ENCODE measurements around the gene THEMIS. TPM values are rescaled to one million over a fixed set of nuclear protein-coding genes. Genes with fewer than 3 reads are reported as not detected.

THEMIS gene
- total and polyA plus RNA-seq, 2 of the 4 experiments (the other 2 are of a cell fraction): not detected

DNA sequence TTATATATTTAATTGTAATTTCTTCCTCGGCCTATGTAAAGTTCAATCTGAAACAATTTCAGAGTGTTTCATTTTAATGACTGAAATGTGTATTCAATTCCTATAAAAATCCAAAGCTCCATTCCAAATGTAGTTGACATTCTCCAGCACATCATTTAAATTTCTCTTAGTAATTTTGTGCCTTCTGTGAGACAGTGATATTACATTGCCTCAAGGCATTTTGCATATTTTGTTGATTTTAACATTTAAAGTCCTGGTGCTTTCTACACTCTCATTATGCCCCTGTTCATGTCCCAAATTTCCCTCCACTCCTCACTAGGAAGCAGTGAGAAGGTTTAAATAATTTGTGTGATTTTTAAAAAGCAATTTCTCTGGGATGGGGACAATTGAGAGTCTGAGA, 34.1 kb upstream of the THEMIS start:
- in situ Hi-C loops (cut with MboI; ENCODE audit: low sequenced_read_pairs): no loop called here
- no CpG with 5 or more reads among the region's 1 CpG for WGBS, 2 experiments (ENCODE audit: extremely low coverage in 2 of 2, insufficient read length in 1 of 2)
- BruUV-seq (replicated peaks): no TSS peak

More for the DNA sequence above, 34.1 kb upstream of the THEMIS start:
- ChIA-PET CTCF (no interaction called here), POLR2A (ENCODE audit: unreplicated experiment) (no interaction called here)
- no peak overlapping the region for H3K23ac ChIP-seq (ENCODE audit: low read depth, low read length)
- TF ChIP-seq RFX5 (IDR thresholded peaks at IDR 0.05; ENCODE audit: low read depth, low read length) (no peak), CEBPB (IDR thresholded peaks at IDR 0.05; ENCODE audit: low read depth, low read length) (no peak), SMC3 (IDR thresholded peaks at IDR 0.05; ENCODE audit: low read depth, low read length) (no peak)
- H2BK15ac ChIP-seq (ENCODE audit: low read depth, low read length): no peak overlapping the region
- ATAC-seq (ENCODE audit: low read depth) (no peak), DNase-seq (no peak)
- no peaks in the 10 kb centered on the region for H4K20me1 ChIP-seq (ENCODE audit: insufficient read depth, low read length)
- peaks cover 5% of the 10 kb centered on the region for H3K9me3 ChIP-seq (ENCODE audit: control insufficient read depth, insufficient read depth, low read length)
- H4K91ac ChIP-seq (ENCODE audit: insufficient read depth, low read depth, low read length): no peak overlapping the region
- no peaks in the 10 kb centered on the region for H3K79me1 ChIP-seq (ENCODE audit: low read depth in 1 of 2, low read length in 2 of 2)
- dilution Hi-C loops (cut with HindIII; ENCODE audit: low sequenced_read_pairs, unreplicated experiment) (no loop called here), intact Hi-C loops (cut with micrococcal nuclease) (no loop called here)
- no peaks in the 10 kb centered on the region; the same call in 1 of the 2 replicates for H3K4me1 ChIP-seq (ENCODE audit: control insufficient read depth, insufficient read depth, low read length)
- H2BK120ac ChIP-seq (ENCODE audit: low read depth, low read length): no peak overlapping the region
- H3K27ac ChIP-seq (ENCODE audit: insufficient read depth, low read length): no peak overlapping the region
- H2AK5ac ChIP-seq (ENCODE audit: low read depth, low read length): no peak overlapping the region
- H3K9ac ChIP-seq (ENCODE audit: low read depth, low read length): no peak overlapping the region
- no peak overlapping the region for H3K4me3 ChIP-seq (ENCODE audit: insufficient read depth, low read depth, low read length)
- no peak overlapping the region for H4K5ac ChIP-seq (ENCODE audit: low read depth, low read length)
- H2AFZ ChIP-seq (replicated peaks; ENCODE audit: low read length, poor library complexity): no peak overlapping the region
- no peak overlapping the region for H3K4ac ChIP-seq (ENCODE audit: low read depth, low read length)
- no peak overlapping the region for H2BK20ac ChIP-seq (ENCODE audit: low read depth, low read length)
- H3K4me2 ChIP-seq (ENCODE audit: low read depth, low read length): no peak overlapping the region
- H3K36me3 ChIP-seq (ENCODE audit: control insufficient read depth, insufficient read depth, low read length): no peaks in the 10 kb centered on the region
- H3K9me1 ChIP-seq (ENCODE audit: insufficient read depth, low read length): no peaks in the 10 kb centered on the region
- H2AK9ac ChIP-seq (replicated peaks; ENCODE audit: low read depth, low read length, poor library complexity): no peak overlapping the region
- no peak overlapping the region for H3K56ac ChIP-seq (ENCODE audit: extremely low read depth, insufficient read depth, low read length)
- H3K27me3 ChIP-seq (ENCODE audit: control insufficient read depth, insufficient read depth, low read length): no peaks in the 10 kb centered on the region
- H4K8ac ChIP-seq (ENCODE audit: low read depth in 2 of 2, low read length in 2 of 2): no peak overlapping the region
- no peak overlapping the region for H3K18ac ChIP-seq (ENCODE audit: low read depth, low read length)
- no peak overlapping the region for H2BK5ac ChIP-seq (ENCODE audit: low read depth, low read length, poor library complexity, severe bottlenecking)
- H3K14ac ChIP-seq (replicated peaks; ENCODE audit: low read depth, low read length): no peak overlapping the region

Data from IMR-90 (cell line).